ENCODE measurements around the gene CBLC. TPM values are rescaled to one million over a fixed set of nuclear protein-coding genes. Genes with fewer than 3 reads are reported as not detected.

CBLC gene
- total and polyA plus RNA-seq, 10 of the 15 experiments (the other 5 are each of a cell fraction or from before 2014, with no cell fraction given) = not detected

DNA sequence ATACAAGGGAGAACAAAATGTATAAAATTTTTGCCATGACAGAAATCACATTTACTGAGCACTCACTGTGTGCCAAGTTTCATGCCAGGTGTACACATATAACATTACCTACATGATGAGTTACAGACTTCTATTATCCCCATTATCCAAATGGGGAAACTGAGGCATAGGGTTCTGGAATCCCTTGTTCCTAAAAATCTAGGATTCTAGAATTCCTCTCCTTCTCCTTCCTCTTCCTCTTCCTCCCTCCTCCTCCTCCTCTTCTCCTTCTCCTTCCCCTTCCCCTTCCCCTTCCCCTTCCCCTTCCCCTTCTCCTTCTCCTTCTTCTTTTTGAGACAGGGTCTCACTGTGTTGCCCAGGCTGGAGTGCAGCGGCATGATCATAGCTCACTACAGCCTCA lies 43.3 kb upstream of the CBLC start:
- no peak overlapping the region for H2AFZ ChIP-seq (ENCODE audit: control insufficient read depth, low read depth, low read length)
- BruUV-seq (replicated peaks) = no TSS peak
- DNase-seq (ENCODE audit: low read depth, low spot score) (no peak), ATAC-seq (no peak), FAIRE-seq (no peak)
- H3K4me3 ChIP-seq = no peak overlapping the region
- H4K20me1 ChIP-seq (ENCODE audit: control insufficient read depth, insufficient read depth) = no peaks in the 10 kb centered on the region
- no peak overlapping the region for H3K4me2 ChIP-seq (ENCODE audit: control insufficient read depth, insufficient read depth)
- intact Hi-C loops (cut with micrococcal nuclease; ENCODE audit: unreplicated experiment) = no loop called here
- no peak overlapping the region for H3K27ac ChIP-seq (ENCODE audit: control insufficient read depth, insufficient read depth)
- H3K9ac ChIP-seq (ENCODE audit: control insufficient read depth, insufficient read depth, low read length) = no peak overlapping the region
- no peaks in the 10 kb centered on the region for H3K36me3 ChIP-seq (ENCODE audit: control insufficient read depth in 2 of 2, insufficient read depth in 2 of 2, low read length in 1 of 2)
- in situ Hi-C loops (cut with MboI) = no loop called here
- WGBS (ENCODE audit: insufficient coverage, insufficient replicate concordance, low lambda C conversion rate, missing lambda C conversion rate) = 67% methylated on average over 1 of the region's 1 CpG
- peaks cover 31% of the 10 kb centered on the region for H3K4me1 ChIP-seq (ENCODE audit: control insufficient read depth, insufficient read depth, low read length)
- CTCF ChIA-PET = interaction anchor here (0.6 to 1.3 kb wide), 2 partner anchors 50 to 971 kb away, joined by 3 to 4 read pairs; no protein-coding TSS in a partner anchor
- H3K9me3 ChIP-seq (replicated peaks; ENCODE audit: control insufficient read depth, insufficient read depth, low read length) = no peaks in the 10 kb centered on the region
- POLR2A ChIA-PET = no interaction called here
- H3K27me3 ChIP-seq (replicated peaks in 1 of 2; ENCODE audit: control insufficient read depth in 2 of 2, insufficient read depth in 2 of 2, low read length in 1 of 2) = no peaks in the 10 kb centered on the region
- SMC1A ChIA-PET (ENCODE audit: uncharacterized antibody, unreplicated experiment) = interaction anchor here (4.2 kb wide), 1 partner anchor 10 kb away, joined by 43 read pairs; no protein-coding TSS in a partner anchor
- H3K79me2 ChIP-seq (ENCODE audit: control insufficient read depth, insufficient read depth, low read length) = no peaks in the 10 kb centered on the region
- RAD21 ChIA-PET (ENCODE audit: unreplicated experiment) = no interaction called here
- TF ChIP-seq POLR2AphosphoS2 (IDR thresholded peaks at IDR 0.05; ENCODE audit: low read depth, low read length) (no peak), NFXL1 (IDR thresholded peaks at IDR 0.05; ENCODE audit: borderline replicate concordance) (no peak), BHLHE40 (IDR thresholded peaks at IDR 0.05; ENCODE audit: borderline replicate concordance in 1 of 2, low read depth in 2 of 2, low read length in 1 of 2) (no peak), EZH2 (IDR thresholded peaks at IDR 0.05; ENCODE audit: borderline replicate concordance, control insufficient read depth, low read depth, low read length) (no peak), NFYA (IDR thresholded peaks at IDR 0.05; ENCODE audit: borderline replicate concordance, low read depth, low read length) (no peak), BACH1 (IDR thresholded peaks at IDR 0.05; ENCODE audit: borderline replicate concordance) (no peak), SP1 (IDR thresholded peaks at IDR 0.05; ENCODE audit: low read depth, low read length) (no peak), SMC3 (IDR thresholded peaks at IDR 0.05; ENCODE audit: borderline replicate concordance, low read length) (no peak), SREBF2 (IDR thresholded peaks at IDR 0.05; ENCODE audit: low read length) (no peak), NR2C1 (IDR thresholded peaks at IDR 0.05) (no peak)
- TF ChIP-seq, protein P1, sequence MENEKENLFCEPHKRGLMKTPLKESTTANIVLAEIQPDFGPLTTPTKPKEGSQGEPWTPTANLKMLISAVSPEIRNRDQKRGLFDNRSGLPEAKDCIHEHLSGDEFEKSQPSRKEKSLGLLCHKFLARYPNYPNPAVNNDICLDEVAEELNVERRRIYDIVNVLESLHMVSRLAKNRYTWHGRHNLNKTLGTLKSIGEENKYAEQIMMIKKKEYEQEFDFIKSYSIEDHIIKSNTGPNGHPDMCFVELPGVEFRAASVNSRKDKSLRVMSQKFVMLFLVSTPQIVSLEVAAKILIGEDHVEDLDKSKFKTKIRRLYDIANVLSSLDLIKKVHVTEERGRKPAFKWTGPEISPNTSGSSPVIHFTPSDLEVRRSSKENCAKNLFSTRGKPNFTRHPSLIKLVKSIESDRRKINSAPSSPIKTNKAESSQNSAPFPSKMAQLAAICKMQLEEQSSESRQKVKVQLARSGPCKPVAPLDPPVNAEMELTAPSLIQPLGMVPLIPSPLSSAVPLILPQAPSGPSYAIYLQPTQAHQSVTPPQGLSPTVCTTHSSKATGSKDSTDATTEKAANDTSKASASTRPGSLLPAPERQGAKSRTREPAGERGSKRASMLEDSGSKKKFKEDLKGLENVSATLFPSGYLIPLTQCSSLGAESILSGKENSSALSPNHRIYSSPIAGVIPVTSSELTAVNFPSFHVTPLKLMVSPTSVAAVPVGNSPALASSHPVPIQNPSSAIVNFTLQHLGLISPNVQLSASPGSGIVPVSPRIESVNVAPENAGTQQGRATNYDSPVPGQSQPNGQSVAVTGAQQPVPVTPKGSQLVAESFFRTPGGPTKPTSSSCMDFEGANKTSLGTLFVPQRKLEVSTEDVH (IDR thresholded peaks at IDR 0.05; ENCODE audit: low read depth, partially characterized antibody) = no peak
- TF ChIP-seq, protein P2, sequence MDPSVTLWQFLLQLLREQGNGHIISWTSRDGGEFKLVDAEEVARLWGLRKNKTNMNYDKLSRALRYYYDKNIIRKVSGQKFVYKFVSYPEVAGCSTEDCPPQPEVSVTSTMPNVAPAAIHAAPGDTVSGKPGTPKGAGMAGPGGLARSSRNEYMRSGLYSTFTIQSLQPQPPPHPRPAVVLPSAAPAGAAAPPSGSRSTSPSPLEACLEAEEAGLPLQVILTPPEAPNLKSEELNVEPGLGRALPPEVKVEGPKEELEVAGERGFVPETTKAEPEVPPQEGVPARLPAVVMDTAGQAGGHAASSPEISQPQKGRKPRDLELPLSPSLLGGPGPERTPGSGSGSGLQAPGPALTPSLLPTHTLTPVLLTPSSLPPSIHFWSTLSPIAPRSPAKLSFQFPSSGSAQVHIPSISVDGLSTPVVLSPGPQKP (IDR thresholded peaks at IDR 0.05; ENCODE audit: low read depth, low read length) = no peak
- TF ChIP-seq, protein P3, sequence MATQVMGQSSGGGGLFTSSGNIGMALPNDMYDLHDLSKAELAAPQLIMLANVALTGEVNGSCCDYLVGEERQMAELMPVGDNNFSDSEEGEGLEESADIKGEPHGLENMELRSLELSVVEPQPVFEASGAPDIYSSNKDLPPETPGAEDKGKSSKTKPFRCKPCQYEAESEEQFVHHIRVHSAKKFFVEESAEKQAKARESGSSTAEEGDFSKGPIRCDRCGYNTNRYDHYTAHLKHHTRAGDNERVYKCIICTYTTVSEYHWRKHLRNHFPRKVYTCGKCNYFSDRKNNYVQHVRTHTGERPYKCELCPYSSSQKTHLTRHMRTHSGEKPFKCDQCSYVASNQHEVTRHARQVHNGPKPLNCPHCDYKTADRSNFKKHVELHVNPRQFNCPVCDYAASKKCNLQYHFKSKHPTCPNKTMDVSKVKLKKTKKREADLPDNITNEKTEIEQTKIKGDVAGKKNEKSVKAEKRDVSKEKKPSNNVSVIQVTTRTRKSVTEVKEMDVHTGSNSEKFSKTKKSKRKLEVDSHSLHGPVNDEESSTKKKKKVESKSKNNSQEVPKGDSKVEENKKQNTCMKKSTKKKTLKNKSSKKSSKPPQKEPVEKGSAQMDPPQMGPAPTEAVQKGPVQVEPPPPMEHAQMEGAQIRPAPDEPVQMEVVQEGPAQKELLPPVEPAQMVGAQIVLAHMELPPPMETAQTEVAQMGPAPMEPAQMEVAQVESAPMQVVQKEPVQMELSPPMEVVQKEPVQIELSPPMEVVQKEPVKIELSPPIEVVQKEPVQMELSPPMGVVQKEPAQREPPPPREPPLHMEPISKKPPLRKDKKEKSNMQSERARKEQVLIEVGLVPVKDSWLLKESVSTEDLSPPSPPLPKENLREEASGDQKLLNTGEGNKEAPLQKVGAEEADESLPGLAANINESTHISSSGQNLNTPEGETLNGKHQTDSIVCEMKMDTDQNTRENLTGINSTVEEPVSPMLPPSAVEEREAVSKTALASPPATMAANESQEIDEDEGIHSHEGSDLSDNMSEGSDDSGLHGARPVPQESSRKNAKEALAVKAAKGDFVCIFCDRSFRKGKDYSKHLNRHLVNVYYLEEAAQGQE (IDR thresholded peaks at IDR 0.05; ENCODE audit: low read depth, low read length) = no peak
- TF ChIP-seq, protein P4, sequence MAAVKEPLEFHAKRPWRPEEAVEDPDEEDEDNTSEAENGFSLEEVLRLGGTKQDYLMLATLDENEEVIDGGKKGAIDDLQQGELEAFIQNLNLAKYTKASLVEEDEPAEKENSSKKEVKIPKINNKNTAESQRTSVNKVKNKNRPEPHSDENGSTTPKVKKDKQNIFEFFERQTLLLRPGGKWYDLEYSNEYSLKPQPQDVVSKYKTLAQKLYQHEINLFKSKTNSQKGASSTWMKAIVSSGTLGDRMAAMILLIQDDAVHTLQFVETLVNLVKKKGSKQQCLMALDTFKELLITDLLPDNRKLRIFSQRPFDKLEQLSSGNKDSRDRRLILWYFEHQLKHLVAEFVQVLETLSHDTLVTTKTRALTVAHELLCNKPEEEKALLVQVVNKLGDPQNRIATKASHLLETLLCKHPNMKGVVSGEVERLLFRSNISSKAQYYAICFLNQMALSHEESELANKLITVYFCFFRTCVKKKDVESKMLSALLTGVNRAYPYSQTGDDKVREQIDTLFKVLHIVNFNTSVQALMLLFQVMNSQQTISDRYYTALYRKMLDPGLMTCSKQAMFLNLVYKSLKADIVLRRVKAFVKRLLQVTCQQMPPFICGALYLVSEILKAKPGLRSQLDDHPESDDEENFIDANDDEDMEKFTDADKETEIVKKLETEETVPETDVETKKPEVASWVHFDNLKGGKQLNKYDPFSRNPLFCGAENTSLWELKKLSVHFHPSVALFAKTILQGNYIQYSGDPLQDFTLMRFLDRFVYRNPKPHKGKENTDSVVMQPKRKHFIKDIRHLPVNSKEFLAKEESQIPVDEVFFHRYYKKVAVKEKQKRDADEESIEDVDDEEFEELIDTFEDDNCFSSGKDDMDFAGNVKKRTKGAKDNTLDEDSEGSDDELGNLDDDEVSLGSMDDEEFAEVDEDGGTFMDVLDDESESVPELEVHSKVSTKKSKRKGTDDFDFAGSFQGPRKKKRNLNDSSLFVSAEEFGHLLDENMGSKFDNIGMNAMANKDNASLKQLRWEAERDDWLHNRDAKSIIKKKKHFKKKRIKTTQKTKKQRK (IDR thresholded peaks at IDR 0.05; ENCODE audit: low read depth, low read length) = no peak

Measured in GM12878 (cell line).